COR-L47 (cell line): ENCODE data around the gene HAUS3.
"Not testable (repeated sequence)": the region's sequence is repeated elsewhere in the genome, so short reads cannot be mapped to it uniquely, and the experiment has no call there.

ENCODE experiments used
- DNase-seq: peaks from one replicate; lab custom pipeline; 2025; lab: John Stamatoyannopoulos, UW

Gene HAUS3

GRCh38 chr4:2251795-2252529 is 10.0 kb upstream of the HAUS3 start:
- DNase-seq = no peak

DNA sequence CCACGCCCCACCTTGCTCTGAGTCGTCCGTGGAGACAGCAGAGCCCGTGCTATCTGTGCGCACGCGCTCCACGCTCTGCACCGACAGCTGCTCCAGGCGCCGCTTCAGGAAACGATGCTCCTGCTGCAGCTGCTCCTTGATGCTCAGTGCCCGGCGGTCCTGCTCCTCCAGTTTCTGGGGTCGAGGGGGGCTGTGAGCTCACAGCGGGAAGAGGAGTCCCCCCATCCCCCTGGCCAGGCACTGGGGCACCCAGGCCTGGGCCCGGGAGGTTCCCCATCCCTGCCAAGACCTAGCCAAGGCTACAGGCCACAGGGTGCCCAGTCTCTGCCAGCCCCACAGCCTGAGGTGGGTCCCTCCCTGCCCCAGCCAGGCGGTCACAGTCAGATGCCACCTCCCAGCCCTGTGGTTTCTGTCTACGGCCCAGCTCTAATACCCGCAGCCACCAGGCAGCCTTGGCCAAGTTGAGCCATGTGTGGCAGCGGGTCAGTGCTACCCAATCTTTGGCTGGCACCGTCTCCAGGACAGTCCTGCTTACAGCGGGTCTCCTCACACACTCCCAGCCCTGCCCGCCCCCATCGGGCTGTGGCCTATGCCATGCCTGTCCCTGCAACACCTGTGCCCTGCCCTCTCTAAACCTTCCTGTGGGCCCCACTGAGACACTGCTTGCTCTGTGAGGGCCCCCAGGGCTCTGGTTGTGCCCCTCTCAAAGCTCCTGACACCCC is 9.3 kb upstream of the HAUS3 start:
- DNase-seq = no peak

DNA sequence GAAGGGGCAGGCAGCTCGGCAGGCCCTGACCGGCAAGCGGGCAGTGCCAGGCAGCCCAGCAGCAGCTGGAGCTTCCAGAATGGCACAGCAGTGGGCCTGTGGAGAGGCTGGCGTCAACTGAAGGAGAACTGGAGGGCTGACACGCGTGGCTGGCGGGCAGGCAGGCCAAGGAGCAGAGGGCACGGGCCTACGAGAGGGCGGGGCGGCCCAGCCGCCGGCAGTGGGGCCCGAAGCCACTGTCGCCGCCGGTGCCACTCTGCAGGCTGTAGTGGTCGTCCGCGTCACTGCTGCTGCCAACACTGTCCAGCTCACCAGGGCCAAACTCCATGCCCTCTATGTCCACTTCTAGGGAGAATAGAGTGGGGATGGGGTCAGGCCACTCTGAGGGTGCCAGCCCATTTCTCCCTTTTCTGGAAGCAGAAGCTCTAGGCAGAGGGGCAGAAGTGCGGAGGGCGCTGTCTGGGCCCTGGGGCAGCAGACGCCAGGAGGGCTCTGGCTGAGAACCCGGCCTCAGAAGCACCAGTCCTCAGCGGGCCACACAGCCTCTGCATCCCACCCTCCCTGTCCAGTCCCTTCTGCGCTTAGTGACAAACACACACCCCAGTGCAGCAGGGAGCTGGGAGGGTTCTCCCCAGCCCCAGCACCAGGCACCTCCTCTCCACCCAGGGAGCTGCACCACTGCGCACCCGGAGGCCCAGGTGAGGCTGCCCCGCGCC is 8.6 kb upstream of the HAUS3 start:
- no peak for DNase-seq

DNA sequence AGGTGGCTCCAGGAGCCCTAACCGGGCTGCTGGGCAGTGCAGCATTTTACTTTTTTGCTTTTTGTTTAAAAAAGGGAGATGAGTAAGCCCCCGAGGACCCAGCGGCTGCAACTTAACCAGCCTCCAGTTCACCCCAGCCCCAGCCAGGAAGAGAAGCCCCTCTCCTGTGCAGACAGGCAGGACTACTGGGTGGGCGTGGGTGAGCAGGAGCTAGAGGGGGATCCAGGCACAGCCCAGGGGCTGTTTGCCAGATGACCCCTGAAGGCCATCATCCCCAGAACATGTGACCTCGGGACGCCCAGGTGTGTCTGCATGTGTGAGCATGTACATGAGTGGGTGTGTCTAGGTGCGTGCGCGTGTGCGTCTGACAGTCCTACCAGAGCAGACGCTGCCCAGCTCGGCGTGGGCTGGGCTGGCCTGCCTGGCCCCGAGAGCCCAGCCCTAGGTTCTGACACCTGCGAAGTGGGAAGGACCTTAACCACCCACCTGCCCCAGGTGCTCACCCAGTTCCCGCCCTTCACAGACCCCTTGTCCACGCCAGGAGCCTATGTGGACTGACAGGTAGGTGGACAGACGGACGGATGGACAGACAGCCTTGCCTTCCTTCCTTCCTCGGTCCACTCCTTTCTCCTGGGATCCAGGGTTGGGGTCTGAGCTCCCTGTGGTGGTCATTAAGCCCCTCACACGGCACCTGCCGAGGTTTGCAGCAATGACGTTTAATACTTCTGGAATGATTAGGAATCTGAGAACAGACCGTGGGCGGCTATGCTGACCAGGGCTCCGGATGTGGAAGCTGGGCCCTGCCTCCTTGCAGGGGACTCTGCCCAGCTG is 7.8 kb upstream of the HAUS3 start:
- no peak for DNase-seq

DNA sequence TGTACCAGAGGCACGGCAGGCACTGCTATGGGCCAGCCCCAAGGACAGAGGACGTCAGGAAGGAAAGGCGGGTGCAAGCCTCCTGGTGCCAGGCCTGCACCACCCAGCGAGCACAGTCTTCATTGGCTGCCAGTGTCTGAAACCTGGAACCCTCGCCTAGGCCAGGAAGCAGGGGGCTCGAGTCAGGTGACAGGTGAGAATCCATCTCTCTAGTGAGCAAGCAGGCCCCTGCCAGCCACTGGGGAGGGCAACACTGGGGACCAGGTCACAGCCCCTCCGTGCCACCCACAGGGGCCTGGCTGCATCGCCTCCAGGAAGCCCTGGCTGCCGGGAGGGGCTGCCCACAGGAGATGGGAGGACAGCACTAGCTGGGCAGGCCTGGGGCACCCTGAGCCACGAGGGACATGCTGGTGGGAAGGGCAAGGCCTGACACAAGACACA is 6.9 kb upstream of the HAUS3 start:
- DNase-seq = no peak

- DNase-seq = no peak
These were observed 6.3 kb upstream of the HAUS3 start for GRCh38 chr4:2248044-2248780.

GRCh38 chr4:2247128-2248043 is 5.5 kb upstream of the HAUS3 start:
- DNase-seq = no peak

- DNase-seq = no peak
These were observed 4.6 kb upstream of the HAUS3 start for GRCh38 chr4:2246384-2247127.

DNA sequence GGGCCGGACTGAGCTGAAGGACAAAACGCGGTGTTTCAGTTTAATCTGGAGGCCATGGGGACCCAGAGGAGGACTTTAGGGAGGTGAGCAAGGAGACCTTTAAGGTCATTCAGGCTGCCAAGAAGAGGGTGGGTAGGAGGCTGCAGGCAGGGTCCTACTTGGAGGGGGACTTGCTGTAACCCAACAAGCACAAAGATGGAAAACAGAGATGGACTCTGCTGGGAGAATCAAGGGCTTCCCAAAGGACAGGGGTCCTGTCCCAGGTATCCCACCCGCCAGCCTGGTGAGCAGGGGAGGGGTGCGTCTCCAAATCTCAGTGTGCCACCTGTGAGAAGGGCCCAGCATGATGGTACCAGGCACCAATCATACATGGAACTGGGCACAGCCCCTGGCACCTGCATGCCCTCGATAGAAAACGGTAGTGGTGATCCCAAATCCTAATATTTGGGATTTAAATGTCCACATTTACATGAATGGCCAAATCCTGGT is 3.9 kb upstream of the HAUS3 start:
- DNase-seq = no peak

DNA sequence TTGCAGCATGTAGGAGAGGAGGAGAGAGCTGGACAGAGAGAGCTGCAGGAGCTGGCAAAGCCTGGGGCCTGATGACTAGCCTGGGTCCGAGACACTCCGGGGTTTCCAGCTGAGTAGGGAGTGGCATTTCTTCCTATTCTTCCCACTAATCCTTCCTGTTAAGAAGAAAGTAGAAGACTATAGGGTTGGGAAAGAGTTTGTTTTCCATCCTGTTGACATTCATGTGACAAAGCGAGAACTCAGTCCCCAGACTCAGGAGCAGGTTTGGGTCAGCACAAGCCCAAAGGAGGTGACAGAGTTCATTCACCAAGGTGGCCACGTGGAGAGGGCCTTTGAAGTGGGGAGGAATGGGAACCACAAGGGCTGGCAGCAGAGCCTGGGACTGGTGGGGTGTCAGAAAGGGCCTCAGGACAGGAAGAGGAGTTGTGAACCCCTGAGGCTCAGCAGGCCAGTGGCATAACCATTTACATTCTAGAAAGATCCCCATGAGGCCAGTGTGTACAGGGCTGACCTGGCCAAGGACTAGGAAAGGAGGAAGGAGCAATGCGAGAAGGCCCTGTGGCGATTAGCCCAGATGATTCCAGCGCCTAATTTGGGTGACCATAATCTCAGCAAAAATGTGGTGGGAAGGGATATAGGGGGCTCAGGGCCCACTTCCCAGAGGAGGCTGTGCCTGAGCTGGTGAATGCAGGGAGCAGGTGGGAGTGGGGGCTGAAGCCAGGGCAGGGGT is 3.3 kb upstream of the HAUS3 start:
- no peak for DNase-seq

- DNase-seq = no peak
These were observed 1.9 kb upstream of the HAUS3 start for GRCh38 chr4:2243681-2244380.

- DNase-seq = no peak
These were observed 918 bp downstream of the HAUS3 start for GRCh38 chr4:2241003-2241402.

GRCh38 chr4:2236944-2237666 is 4.8 kb downstream of the HAUS3 start:
- DNase-seq = no peak

DNA sequence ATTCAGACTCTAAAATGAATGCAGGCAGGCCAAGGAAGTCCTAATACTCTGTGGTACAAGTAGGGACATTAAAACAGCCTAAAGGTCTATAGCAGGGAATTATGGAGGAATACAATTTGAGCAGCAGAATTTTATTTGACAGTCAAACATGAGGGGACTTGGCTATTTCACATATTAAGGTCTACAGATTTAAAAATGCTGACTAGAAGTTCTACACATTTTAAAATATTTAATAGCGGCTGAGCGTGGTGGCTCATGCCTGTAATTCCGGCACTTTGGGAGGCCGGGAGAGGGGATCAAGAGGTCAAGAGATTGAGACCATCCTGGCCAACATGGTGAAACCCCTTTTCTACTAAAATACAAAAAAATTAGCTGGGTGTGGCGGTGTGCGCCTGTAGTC is 10.8 kb downstream of the HAUS3 start:
- DNase-seq = no peak

- peak; percentile 39 for DNase-seq
These were observed 15.7 kb downstream of the HAUS3 start for GRCh38 chr4:2226261-2226660.

GRCh38 chr4:2222838-2223237 is 19.1 kb downstream of the HAUS3 start:
- DNase-seq = peak; percentile 7

DNA sequence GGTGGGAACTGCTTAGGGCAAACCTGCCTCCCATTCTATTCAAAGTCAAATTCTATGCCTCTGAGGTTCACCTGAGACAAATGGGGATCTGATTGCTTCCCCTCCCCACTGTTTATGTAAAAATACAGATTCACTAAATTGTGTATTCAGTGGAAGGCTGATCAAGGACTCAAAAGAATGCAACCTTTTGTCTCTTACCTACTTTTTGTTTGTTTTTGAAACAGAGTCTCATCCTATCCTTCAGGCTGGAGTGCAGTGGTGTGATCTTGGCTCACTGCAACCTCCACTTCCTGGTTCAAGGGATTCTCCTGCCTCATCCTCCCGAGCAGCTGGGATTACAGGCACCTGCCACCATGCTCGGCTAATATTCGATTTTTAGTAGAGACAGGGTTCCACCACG is 20.5 kb downstream of the HAUS3 start:
- not testable (repeated sequence) for DNase-seq
